ENCODE results near the gene KRT36. TPM values are rescaled to one million over a fixed set of nuclear protein-coding genes. Genes with fewer than 3 reads are reported as not detected.

Gene KRT36
- polyA plus RNA-seq, 3 donors, result 0.24 to 0.87 (median 0.25) TPM

DNA sequence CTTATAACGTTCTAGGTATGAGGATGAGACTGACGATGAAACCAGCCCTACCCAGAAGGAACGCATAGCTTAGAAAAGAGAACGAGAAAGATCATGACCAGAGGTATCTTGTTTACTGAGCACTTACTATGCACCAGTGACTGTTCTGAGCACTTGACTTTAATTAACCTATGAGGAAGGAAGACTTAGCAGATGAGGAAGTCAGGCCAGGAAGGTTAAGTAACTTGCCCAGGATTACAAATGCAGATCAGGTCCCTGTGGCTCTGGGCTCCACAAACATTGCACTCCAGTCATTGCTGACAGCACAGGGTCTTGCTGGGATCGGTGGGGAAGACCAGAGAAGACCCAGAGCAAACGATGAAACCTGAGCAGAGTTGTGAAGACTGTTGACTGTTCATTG lies 8.6 kb upstream of the KRT36 start:
- peaks cover 0 to under 1% of the 10 kb centered on the region in 2 donors for H3K36me3 Mint-ChIP-seq
- H3K4me1 Mint-ChIP-seq, result peaks cover 57% of the 10 kb centered on the region
- peak overlapping the region; percentile 91 to 98 (median 96) for H3K27ac Mint-ChIP-seq
- TF ChIP-seq CTCF (IDR thresholded peaks at IDR 0.05), result no peak
- peak; percentile 84 to 91 (median 90) for DNase-seq
- peaks cover 2 to 8% (median 7%) of the 10 kb centered on the region in 3 donors for H3K27me3 Mint-ChIP-seq (ENCODE audit: low read depth in 3 of 3)
- Histone ChIP-seq H3K27me3 (ENCODE audit: control insufficient read depth in 2 of 2, insufficient read depth in 2 of 2, low read length in 2 of 2) (no peaks in the 10 kb centered on the region), H3K4me3 (replicated peaks in 1 of 3; ENCODE audit: low read depth in 2 of 3, low read length in 3 of 3) (peak overlapping the region in 1 of 3 experiments; percentile 58), H3K27ac (ENCODE audit: low read depth in 1 of 2, low read length in 2 of 2) (peak overlapping the region; percentile 93 to 97), H4K20me1 (ENCODE audit: insufficient read depth, low read length) (no peaks in the 10 kb centered on the region), H3K4me2 (replicated peaks; ENCODE audit: extremely low read depth, low read length, poor library complexity, severe bottlenecking) (peak overlapping the region; percentile 48), H3K4me1 (ENCODE audit: control insufficient read depth in 1 of 2, insufficient read depth in 2 of 2, low read length in 2 of 2) (peaks cover 47 to 54% of the 10 kb centered on the region in 2 donors), H3K79me2 (ENCODE audit: insufficient read depth, low read length) (no peaks in the 10 kb centered on the region), H3K9me3 (replicated peaks in 1 of 2; ENCODE audit: control insufficient read depth in 1 of 2, insufficient read depth in 1 of 2, low read length in 2 of 2) (no peaks in the 10 kb centered on the region), H2AFZ (ENCODE audit: insufficient read depth, low read depth, low read length, poor library complexity, severe bottlenecking) (peak overlapping the region; percentile 52), H3K36me3 (replicated peaks in 1 of 2; ENCODE audit: control insufficient read depth in 1 of 2, insufficient read depth in 2 of 2, low read length in 2 of 2) (no peaks in the 10 kb centered on the region), H3K9ac (ENCODE audit: insufficient read depth, low read length, poor library complexity, severe bottlenecking) (peak overlapping the region; percentile 46)
- intact Hi-C loops (cut with micrococcal nuclease), result loop anchor here (5.0 to 10.0 kb wide), 3 partner anchors 167 to 591 kb away; no protein-coding TSS in a partner anchor
- peak overlapping the region in 1 of 2 donors; percentile 84 for H3K4me3 Mint-ChIP-seq
- 0% methylated on average over 3 of the region's 6 CpGs for WGBS (ENCODE audit: insufficient coverage)
- H3K9me3 Mint-ChIP-seq, result peaks cover 0 to 7% (median 0%) of the 10 kb centered on the region in 7 donors

DNA sequence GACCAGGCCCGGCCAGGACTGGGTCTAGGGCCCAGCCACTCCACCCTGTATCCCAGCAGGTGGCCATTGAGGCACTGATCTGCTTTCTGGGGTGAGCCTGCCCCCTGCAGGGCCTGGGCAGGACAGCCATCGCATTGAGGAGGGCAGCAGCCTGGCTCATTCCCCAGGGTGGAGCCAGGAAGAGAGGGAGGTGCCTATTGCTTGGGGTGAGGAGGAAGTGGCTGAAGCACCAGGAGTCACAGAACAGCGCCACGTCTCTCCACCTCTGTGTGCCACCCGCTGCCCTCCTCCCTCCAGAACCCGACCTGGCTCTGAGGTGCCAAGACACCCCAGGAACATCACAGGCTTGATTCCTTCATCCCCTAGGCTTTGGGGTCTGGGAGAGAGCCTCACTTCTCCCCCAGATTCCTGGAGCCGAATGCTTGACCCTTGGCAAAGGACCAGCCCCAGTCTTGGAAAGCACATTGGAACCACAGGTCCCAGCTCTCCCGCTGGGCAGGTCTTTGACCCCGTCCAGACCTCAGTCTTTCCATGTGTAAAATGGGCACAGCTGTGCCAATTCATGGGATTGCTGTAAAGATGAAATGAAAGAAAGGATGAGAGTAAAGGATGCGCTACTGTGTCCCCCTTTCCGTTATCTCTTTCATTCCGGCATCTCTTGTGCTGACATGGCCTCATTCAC lies 7.2 kb upstream of the KRT36 start:
- intact Hi-C loops (cut with micrococcal nuclease), result loop anchor here (5.0 to 10.0 kb wide), 3 partner anchors 168 to 590 kb away; no protein-coding TSS in a partner anchor
- H3K9ac ChIP-seq (ENCODE audit: insufficient read depth, low read length, poor library complexity, severe bottlenecking), result peak overlapping the region; percentile 46
- H4K20me1 ChIP-seq (ENCODE audit: insufficient read depth, low read length), result no peaks in the 10 kb centered on the region

More for the DNA sequence above, 7.2 kb upstream of the KRT36 start:
- no peaks in the 10 kb centered on the region for H3K9me3 ChIP-seq (replicated peaks in 1 of 2; ENCODE audit: control insufficient read depth in 1 of 2, insufficient read depth in 1 of 2, low read length in 2 of 2)
- Mint-ChIP-seq H3K4me3 (peak overlapping the region; percentile 59 to 60), H3K27me3 (ENCODE audit: low read depth in 3 of 3) (peaks cover 2 to 7% (median 5%) of the 10 kb centered on the region in 3 donors), H3K36me3 (peaks cover 0 to 2% of the 10 kb centered on the region in 2 donors), H3K27ac (peak overlapping the region; percentile 91 to 98 (median 96)), H3K9me3 (peaks cover 0 to 5% (median 0%) of the 10 kb centered on the region in 7 donors), H3K4me1 (peaks cover 71% of the 10 kb centered on the region)
- H3K79me2 ChIP-seq (ENCODE audit: insufficient read depth, low read length), result no peaks in the 10 kb centered on the region
- H3K4me2 ChIP-seq (replicated peaks; ENCODE audit: extremely low read depth, low read length, poor library complexity, severe bottlenecking), result peak overlapping the region; percentile 48
- WGBS (ENCODE audit: insufficient coverage), result 47% methylated on average over 11 of the region's 12 CpGs
- H3K4me3 ChIP-seq (replicated peaks in 1 of 3; ENCODE audit: low read depth in 2 of 3, low read length in 3 of 3), result peak overlapping the region in 1 of 3 experiments; percentile 58
- H2AFZ ChIP-seq (ENCODE audit: insufficient read depth, low read depth, low read length, poor library complexity, severe bottlenecking), result peak overlapping the region; percentile 52
- no peaks in the 10 kb centered on the region for H3K27me3 ChIP-seq (ENCODE audit: control insufficient read depth in 2 of 2, insufficient read depth in 2 of 2, low read length in 2 of 2)
- DNase-seq, result peak; percentile 90 to 93 (median 91)
- peak overlapping the region; percentile 93 to 97 for H3K27ac ChIP-seq (ENCODE audit: low read depth in 1 of 2, low read length in 2 of 2)
- no peaks in the 10 kb centered on the region for H3K36me3 ChIP-seq (replicated peaks in 1 of 2; ENCODE audit: control insufficient read depth in 1 of 2, insufficient read depth in 2 of 2, low read length in 2 of 2)
- TF ChIP-seq CTCF (IDR thresholded peaks at IDR 0.05), result peak; percentile 91
- peaks cover 60 to 67% of the 10 kb centered on the region in 2 donors for H3K4me1 ChIP-seq (ENCODE audit: control insufficient read depth in 1 of 2, insufficient read depth in 2 of 2, low read length in 2 of 2)

All from CD14-positive monocyte (primary cell).